Neural cell (in vitro differentiated cells): ENCODE results near the gene TNS3. TPM values are rescaled to one million over a fixed set of nuclear protein-coding genes. Genes with fewer than 3 reads are reported as not detected.

Experiments used
- H2AFZ ChIP-seq: fragments of 200-600, 300-800 bp; sonication (generic), shearing (Covaris generic); 2 replicates; pipeline ENCODE4 v1.6.0; 2014; ENCODE audit warnings: low read depth, mild to moderate bottlenecking, antibody characterized with exemption, low read length, moderate library complexity
- H3F3A ChIP-seq: fragments of 200-600 bp; shearing (Covaris generic); 2 replicates; pipeline ENCODE4 v1.6.1; 2016; ENCODE audit warnings: mild to moderate bottlenecking, moderate library complexity, mixed read lengths, antibody characterized with exemption, low read length; ENCODE audit not compliant: insufficient read depth, poor library complexity, severe bottlenecking
- H3K27ac ChIP-seq: fragments of 200-600, 300-800 bp; sonication (generic), shearing (Covaris generic); 2 replicates; pipeline ENCODE4 v1.5.1; 2014; ENCODE audit warnings: mild to moderate bottlenecking, low read length, moderate library complexity
- H3K27me3 ChIP-seq: fragments of 300-800, 200-600 bp; sonication (generic), shearing (Covaris generic); 2 replicates; pipeline ENCODE4 v1.6.0; 2014; ENCODE audit warnings: mild to moderate bottlenecking, low read depth, low read length, moderate library complexity; ENCODE audit not compliant: insufficient read depth
- H3K36me3 ChIP-seq: fragments of 300-800, 200-600 bp; sonication (generic), shearing (Covaris generic); 2 replicates; pipeline ENCODE4 v1.5.1; 2014; ENCODE audit warnings: mild to moderate bottlenecking, antibody characterized with exemption, low read length, moderate library complexity; ENCODE audit not compliant: insufficient read depth
- H3K4me2 ChIP-seq: fragments of 300-800, 200-600 bp; sonication (generic), shearing (Covaris generic); 2 replicates; pipeline ENCODE4 v1.6.0; 2014; ENCODE audit warnings: mild to moderate bottlenecking, low read length
- H3K4me3 ChIP-seq: fragments of 300-800, 200-600 bp; sonication (generic), shearing (Covaris generic); 2 replicates; pipeline ENCODE4 v1.5.1; 2014; ENCODE audit warnings: mild to moderate bottlenecking, low read length, moderate library complexity
- H3K79me2 ChIP-seq: fragments of 200-600 bp; shearing (Covaris generic); replicated peaks from 2 replicates; pipeline ENCODE4 v1.6.0; 2014; ENCODE audit warnings: mild to moderate bottlenecking, low read length, moderate library complexity; ENCODE audit not compliant: insufficient read depth
- H3K9ac ChIP-seq: fragments of 300-800, 200-600 bp; sonication (generic), shearing (Covaris generic); 2 replicates; pipeline ENCODE4 v1.6.1; 2016; ENCODE audit warnings: mild to moderate bottlenecking, low read length, mixed read lengths
- H3K9me2 ChIP-seq: fragments of 200-600 bp; shearing (Covaris generic); 2 replicates; pipeline ENCODE4 v1.6.1; 2016; ENCODE audit warnings: mild to moderate bottlenecking, low read length, mixed read lengths; ENCODE audit not compliant: insufficient read depth
- H3K9me3 ChIP-seq: fragments of 200-600, 300-800 bp; sonication (generic), shearing (Covaris generic); 2 replicates; pipeline ENCODE4 v1.6.1; 2016; ENCODE audit warnings: mild to moderate bottlenecking, mixed run types, low read length, moderate library complexity, mixed read lengths
- H4K20me1 ChIP-seq: fragments of 200-600 bp; shearing (Covaris generic); 2 replicates; pipeline ENCODE4 v1.6.1; 2016; ENCODE audit warnings: mild to moderate bottlenecking, mixed run types; ENCODE audit not compliant: insufficient read depth
- CTCF ChIP-seq: fragments of 450-650 bp; IDR thresholded peaks from 2 replicates; pipeline ENCODE4 v1.5.1; 2014; ENCODE audit warnings: antibody characterized with exemption, mild to moderate bottlenecking, moderate library complexity; ENCODE audit not compliant: poor library complexity, severe bottlenecking
- EP300 ChIP-seq: fragments of 450-650 bp; conservative IDR thresholded peaks from 2 replicates; pipeline ENCODE4 v1.6.1; 2014; ENCODE audit warnings: antibody characterized with exemption, mild to moderate bottlenecking, moderate library complexity; ENCODE audit not compliant: poor library complexity, severe bottlenecking
- EZH2 ChIP-seq: fragments of 200-600, 300-800 bp; shearing (Covaris generic), sonication (generic); IDR thresholded peaks from 2 replicates; pipeline ENCODE4 v1.6.1; 2014; ENCODE audit warnings: antibody characterized with exemption, low read length, borderline replicate concordance, mild to moderate bottlenecking; ENCODE audit not compliant: insufficient read depth, poor library complexity, severe bottlenecking
- MXI1 ChIP-seq: fragments of 450-650 bp; conservative IDR thresholded peaks from 2 replicates; pipeline ENCODE4 v1.6.1; 2014; ENCODE audit warnings: antibody characterized with exemption, mild to moderate bottlenecking; ENCODE audit not compliant: poor library complexity, severe bottlenecking
- POLR2AphosphoS5 ChIP-seq: IDR thresholded peaks from 2 replicates; pipeline ENCODE4 v1.6.1; 2012
- RAD21 ChIP-seq: fragments of 450-650 bp; conservative IDR thresholded peaks from 2 replicates; pipeline ENCODE4 v1.6.1; 2014; ENCODE audit warnings: antibody characterized with exemption, mild to moderate bottlenecking, moderate library complexity
- REST ChIP-seq: IDR thresholded peaks from 2 replicates; pipeline ENCODE4 v1.6.1; 2012; ENCODE audit warnings: borderline replicate concordance
- SMC3 ChIP-seq: fragments of 450-650 bp; conservative IDR thresholded peaks from 2 replicates; pipeline ENCODE4 v1.6.1; 2014; ENCODE audit warnings: antibody characterized with exemption, mild to moderate bottlenecking, moderate library complexity; ENCODE audit not compliant: poor library complexity
- TAF1 ChIP-seq: IDR thresholded peaks from 2 replicates; pipeline ENCODE4 v1.6.1; 2012; ENCODE audit warnings: low read depth
- polyA plus RNA-seq: library from polyadenylated mRNA; depleted of rRNA; stranded (reverse); fragments of >200 nt; gene quantifications from 2 replicates; pipeline ENCODE4 v1.2.3, GENCODE V29; 2014

Gene TNS3
- polyA plus RNA-seq, 1 donor from 2014 or later: 0.58 TPM

- peaks cover 22% of the 10 kb centered on the region for H3K27me3 ChIP-seq
- H2AFZ ChIP-seq: no peak overlapping the region
- no peak overlapping the region for H3K4me3 ChIP-seq
- no peak overlapping the region for H3K27ac ChIP-seq
- H3K9me2 ChIP-seq: no peaks in the 10 kb centered on the region
- H3K79me2 ChIP-seq: no peaks in the 10 kb centered on the region
- no peaks in the 10 kb centered on the region for H3K9me3 ChIP-seq
- no peaks in the 10 kb centered on the region for H4K20me1 ChIP-seq
- no peak overlapping the region for H3K4me2 ChIP-seq
- H3K36me3 ChIP-seq: no peaks in the 10 kb centered on the region
- no peaks in the 10 kb centered on the region for H3F3A ChIP-seq
- no peak for TF ChIP-seq POLR2AphosphoS5
- TF ChIP-seq MXI1: no peak
- no peak for TF ChIP-seq EZH2
- no peak for TF ChIP-seq SMC3
- no peak for TF ChIP-seq REST
- TF ChIP-seq TAF1: no peak
- no peak for TF ChIP-seq CTCF
- TF ChIP-seq EP300: no peak
- TF ChIP-seq RAD21: no peak
- H3K9ac ChIP-seq: no peak overlapping the region
Measured at GRCh38 chr7:47582764-47583738, 1.1 kb upstream of the TNS3 start.

GRCh38 chr7:47581438-47581803 is 490 bp downstream of the TNS3 start:
- Histone ChIP-seq H3K27me3 (peaks cover 22% of the 10 kb centered on the region), H3F3A (no peaks in the 10 kb centered on the region), H3K79me2 (no peaks in the 10 kb centered on the region), H4K20me1 (no peaks in the 10 kb centered on the region), H3K9ac (peak overlapping the region; percentile 65), H2AFZ (peak overlapping the region; percentile 14), H3K9me2 (no peaks in the 10 kb centered on the region), H3K4me3 (peak overlapping the region; percentile 80), H3K9me3 (no peaks in the 10 kb centered on the region), H3K4me2 (no peak overlapping the region), H3K36me3 (no peaks in the 10 kb centered on the region), H3K27ac (no peak overlapping the region)
- no peak for TF ChIP-seq MXI1
- no peak for TF ChIP-seq RAD21
- TF ChIP-seq SMC3: no peak
- TF ChIP-seq EP300: no peak
- TF ChIP-seq POLR2AphosphoS5: no peak
- TF ChIP-seq TAF1: no peak
- TF ChIP-seq CTCF: no peak
- no peak for TF ChIP-seq EZH2
- TF ChIP-seq REST: no peak
